Suppressor macrophage treated with lipopolysaccharide for 1 hour (primary cell): Measurements from ENCODE around the gene ZNF718.
"Not testable (repeated sequence)": the region's sequence is repeated elsewhere in the genome, so short reads cannot be mapped to it uniquely, and the experiment has no call there.

ENCODE experiments used
- DNase-seq, 3 donors: peaks; one replicate each; pipeline ENCODE4 v3.0.0-alpha.2; 2020 to 2022

ZNF718 gene

DNA sequence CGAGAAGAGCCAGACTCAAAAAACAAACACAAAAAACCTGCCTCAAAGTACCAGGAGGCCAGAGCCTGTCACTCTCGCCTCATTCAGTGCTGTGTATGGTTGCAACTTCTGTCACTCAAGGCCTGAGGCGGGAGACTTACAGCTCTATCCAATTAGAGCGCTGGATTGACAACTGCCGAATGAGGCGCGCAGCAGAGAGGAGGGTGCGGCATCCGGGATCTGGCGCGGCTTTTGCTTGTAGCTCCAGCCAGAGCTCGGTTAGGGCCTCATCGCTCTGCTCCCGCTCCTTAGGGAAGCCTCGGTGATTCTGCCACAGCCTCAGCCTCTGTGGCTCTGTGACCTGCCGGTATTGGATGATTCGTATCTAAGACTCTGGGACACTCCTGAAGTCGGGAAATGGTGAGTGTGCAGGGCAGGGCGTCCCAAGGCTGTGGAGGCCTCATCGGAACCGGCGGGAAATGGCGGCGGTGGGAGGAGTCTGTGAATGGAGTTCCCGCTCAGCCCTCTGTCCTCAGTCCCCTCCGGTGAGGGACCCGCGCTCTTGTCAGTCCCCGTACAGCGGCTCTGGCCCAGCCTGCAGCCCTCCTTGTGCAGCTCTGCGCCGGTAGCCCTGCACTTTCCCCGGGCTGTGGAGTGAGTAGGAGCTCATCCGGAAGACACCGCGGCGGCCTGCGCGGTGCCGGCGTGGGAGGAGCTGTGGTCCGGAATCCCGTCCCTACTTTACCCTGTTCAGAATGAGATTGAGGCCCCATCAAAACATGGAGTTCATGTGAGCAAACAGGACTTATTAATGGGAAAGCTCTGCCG lies at the start of gene ZNF718:
Gene ZNF718, plus strand, starts transcription at position 227 of the 807 bp plus-strand sequence. Its CDS starts 170 bp downstream, at position 397.
- DNase-seq, result peak; percentile 94 to 97 (median 96)

GRCh38 chr4:85951-86350 lies 38.4 kb upstream of the ZNF718 start:
- DNase-seq, result no peak

DNA sequence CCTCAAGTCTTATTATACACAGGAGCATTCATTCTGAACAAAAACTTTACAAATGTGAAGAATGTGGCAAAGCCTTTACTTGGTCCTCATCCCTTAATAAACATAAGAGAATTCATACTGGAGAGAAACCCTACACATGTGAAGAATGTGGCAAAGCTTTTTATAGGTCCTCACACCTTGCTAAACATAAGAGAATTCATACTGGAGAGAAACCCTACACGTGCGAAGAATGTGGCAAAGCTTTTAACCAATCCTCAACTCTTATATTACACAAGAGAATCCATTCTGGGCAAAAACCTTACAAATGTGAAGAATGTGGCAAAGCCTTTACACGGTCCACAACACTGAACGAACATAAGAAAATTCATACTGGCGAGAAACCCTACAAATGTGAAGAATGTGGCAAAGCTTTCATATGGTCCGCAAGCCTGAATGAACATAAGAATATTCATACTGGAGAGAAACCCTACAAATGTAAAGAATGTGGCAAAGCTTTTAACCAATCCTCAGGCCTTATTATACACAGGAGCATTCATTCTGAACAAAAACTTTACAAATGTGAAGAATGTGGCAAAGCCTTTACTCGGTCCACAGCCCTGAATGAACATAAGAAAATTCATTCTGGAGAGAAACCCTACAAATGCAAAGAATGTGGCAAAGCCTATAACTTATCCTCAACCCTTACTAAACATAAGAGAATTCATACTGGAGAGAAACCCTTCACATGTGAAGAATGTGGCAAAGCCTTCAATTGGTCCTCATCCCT lies 37.6 kb upstream of the ZNF718 start:
- not testable (repeated sequence) for DNase-seq

DNA sequence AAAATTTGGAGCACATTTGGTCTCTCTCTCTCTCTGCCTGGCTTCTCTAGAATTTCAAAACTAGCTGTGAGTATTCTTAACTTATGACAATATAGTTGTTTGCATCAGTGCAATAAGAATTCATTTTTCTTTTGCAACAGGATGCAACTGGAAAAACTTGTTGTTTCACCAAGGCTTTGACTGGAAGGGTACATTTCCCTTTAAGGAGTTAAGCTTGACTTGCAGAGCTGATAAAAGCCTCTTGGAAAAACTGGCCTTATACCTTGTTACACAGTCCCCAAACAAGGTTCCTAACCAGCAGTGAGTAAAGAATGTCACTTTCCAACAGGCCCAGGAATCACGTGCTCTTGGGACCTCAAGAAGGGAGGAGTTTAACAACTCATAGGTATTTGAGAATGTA lies 25.9 kb upstream of the ZNF718 start:
- no peak for DNase-seq

- DNase-seq, result no peak
Measured at GRCh38 chr4:99863-100262, 24.4 kb upstream of the ZNF718 start.

DNA sequence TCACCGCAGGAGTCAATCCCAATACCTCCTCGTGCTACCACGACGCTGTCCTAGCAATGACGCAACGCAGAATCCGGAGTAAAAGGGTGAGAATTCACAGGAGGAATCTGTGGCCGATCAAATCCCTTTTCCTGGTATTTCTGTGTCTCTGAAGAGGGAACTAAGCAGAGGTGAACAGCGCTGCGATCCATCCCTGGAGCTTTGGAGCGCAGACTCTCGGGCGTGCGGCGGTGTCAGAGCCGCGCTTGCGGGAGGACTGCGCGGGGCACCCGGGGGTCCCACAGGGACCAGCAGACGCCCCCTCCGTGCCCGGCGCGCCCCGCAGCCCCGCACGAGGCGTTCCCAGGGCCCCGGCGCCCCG lies 17.2 kb upstream of the ZNF718 start:
- no peak for DNase-seq

DNA sequence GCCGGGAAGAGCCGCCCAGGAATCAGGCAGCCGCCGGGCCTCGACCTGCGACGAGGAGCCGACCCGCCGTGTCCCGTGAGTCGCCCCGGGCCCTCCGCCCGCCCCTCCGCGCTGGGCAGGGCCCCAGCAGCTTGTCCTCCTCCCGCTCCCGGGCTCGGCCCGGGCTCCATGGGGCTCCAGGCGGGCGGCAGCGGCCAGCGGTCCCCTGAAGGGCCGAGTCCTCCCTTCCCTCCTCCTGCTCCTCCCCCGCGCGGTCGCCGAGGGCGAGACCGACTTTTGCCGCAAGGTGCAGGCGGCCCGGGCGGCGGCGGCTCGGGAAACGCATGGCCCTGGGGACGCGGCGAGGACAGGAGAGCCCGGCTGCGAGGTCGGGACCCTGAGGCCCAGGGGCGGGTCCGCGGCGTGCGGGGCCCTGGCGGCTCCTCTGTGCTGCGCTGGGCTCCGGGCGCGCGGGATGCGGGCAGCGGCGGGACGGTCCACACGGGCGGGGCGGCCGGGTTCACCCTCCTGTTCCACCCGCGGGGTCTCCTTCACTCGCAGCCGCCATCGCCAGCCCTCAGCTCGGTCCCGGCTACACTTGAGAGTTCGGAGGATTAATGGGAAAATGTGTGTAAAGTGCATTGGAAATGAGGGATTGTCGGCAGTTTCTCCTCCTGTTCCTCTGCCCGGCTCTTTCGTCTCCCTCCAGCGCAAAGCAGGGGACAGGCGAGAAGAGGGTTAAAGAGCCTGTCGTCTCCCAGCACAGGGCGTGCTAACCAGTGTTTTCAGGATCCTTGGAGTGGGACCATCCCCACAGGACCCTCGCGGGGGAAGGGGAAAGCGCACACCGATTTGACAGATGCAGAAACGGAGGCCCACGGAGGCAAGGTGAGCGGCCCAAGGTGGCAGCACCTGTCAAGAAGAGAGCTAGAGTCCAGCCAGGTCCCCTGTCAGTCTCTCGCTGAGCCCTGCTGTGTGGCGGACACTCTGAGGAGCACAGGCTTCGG lies 16.6 kb upstream of the ZNF718 start:
- no peak for DNase-seq

GRCh38 chr4:112771-113170 lies 11.5 kb upstream of the ZNF718 start:
- no peak for DNase-seq

DNA sequence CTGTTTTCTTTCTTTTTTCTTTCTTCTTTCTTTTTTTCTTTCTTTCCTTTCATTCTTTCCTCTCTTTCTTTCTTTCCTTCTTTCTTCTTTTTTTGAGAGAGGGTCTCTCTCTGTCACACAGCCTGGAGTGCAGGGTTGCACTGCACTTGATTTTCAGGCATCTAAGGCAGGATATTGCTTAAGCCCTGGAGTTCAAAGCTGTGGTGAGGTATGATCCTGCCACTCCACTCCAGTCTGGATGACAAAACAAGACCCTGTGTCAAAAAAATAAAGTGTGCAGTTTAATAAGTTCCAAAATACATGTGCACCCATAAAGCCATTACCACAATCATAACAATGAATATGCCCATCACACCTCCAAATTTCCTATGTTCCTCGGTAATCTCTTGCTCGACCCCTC lies 10.6 kb upstream of the ZNF718 start:
- DNase-seq, result no peak

DNA sequence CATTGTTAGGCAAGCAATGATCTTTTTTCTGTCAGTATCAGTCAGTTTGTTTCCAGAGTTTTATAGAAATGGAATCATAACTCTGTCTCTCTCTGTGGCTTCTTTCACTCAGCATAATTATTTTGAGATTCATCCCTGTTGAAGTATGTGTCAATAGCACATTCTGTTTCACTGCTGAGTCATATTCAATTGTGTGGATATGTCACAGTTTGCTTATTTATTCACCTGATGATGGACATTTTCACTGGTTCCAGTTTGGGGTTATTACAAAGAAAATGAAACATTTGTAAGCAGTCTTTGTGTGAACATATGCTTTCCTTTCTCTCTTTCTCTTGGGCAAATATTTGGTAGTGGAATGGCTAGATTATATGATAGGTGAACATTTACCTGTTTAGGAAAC lies 10.2 kb upstream of the ZNF718 start:
- DNase-seq, result no peak

- DNase-seq, result no peak
Measured at GRCh38 chr4:116499-116898, 7.8 kb upstream of the ZNF718 start.

DNA sequence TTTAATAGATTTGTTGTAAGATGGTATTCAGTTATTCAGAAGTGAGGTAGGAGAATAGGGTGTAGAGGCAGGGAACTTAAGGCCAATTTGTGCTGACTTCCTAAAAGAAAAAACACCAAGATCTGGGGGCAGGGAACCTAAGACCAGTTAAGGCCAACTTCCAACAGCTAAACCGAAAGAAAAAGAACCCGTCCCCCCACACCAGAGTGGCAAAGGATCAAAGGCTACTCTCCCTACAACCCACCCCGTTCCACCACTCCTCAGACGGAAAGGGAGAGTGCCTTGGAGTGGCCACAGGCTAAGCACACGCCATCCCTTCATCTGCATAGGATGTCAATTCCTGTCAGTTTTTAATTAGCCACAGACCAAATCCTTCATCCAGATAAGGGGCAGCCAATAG lies 3.7 kb upstream of the ZNF718 start:
- DNase-seq, result no peak

GRCh38 chr4:121408-122084 lies 2.8 kb upstream of the ZNF718 start:
- peak; percentile 23 to 24 (median 23) for DNase-seq

DNA sequence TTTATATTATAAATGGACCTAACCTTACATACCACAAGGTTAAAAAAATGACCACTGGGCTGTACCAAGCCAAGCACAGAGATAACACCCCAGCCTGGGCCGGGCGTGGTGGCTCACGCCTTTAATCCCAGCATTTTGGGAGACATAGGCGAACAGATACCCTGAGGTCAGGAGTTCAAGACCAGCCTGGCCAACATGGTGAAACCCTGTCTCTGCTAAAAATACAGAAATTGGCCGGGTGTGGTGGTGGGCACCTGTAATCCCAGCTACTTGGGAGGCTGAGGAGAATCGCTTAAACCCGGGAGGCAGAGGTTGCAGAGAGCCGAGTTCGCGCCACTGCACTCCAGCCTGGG lies 403 bp upstream of the ZNF718 start:
- DNase-seq, result peak in 1 of 3 donors; percentile 16

- peak; percentile 28 to 55 (median 45) for DNase-seq
Measured at GRCh38 chr4:125091-125771, 930 bp downstream of the ZNF718 start.

- DNase-seq, result peak in 1 of 3 donors; percentile 15
Measured at GRCh38 chr4:125833-126232, 1.5 kb downstream of the ZNF718 start.

GRCh38 chr4:132483-132882 lies 8.2 kb downstream of the ZNF718 start:
- DNase-seq, result no peak

- DNase-seq, result no peak
Measured at GRCh38 chr4:138935-139334, 14.6 kb downstream of the ZNF718 start.

DNA sequence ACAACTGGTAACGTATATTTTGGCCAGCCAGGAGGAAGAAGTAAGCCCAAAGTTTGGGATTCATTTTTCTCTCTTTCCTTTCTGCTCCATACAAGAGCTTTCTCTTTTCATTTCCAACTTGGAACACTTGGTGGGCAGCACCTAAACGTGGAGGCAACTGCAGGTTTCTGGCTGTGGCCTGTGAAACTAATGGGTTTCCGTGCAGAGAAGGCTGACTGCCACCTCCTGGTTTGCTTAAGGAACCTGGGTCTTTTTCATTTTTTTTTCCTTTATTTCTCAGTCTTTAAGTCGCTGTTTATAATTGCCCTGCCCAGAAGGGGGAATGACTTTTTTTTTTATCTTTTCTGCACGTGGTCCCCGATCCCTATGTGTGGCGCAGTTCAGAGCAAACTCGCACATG lies 15.4 kb downstream of the ZNF718 start:
- no peak for DNase-seq

- no peak for DNase-seq
Measured at GRCh38 chr4:146621-147020, 22.3 kb downstream of the ZNF718 start.

DNA sequence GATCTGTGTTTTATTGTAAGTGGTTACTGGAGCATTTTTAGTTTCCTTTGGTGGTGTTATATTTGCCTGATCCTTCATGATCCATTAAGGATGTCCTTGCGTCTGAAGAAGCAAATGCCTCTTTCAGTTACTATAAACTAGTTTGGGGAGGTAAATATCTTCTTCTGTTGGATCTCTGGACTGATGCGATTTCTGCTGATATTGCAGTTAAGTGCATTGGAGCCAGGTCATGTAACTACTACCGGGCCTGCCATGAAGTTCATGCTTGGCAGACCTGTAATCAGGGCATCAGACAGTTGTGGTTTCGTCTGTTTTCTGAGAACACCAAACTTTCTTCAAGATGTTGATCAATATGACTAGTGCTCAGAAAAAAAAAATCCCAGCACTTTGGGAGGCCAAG lies 22.9 kb downstream of the ZNF718 start:
- DNase-seq, result no peak
